K562 (cell line): ENCODE data around the gene TGFBR2. TPM values are rescaled to one million over a fixed set of nuclear protein-coding genes. Genes with fewer than 3 reads are reported as not detected.

ENCODE experiments used
- GABPB1 ChIP-seq: sonication (generic); formaldehyde crosslinking; IDR thresholded peaks from 2 replicates; pipeline ENCODE4 v1.8.0; 2022; ENCODE audit warnings: mild to moderate bottlenecking, missing genetic modification reagents
- GTF2A2 ChIP-seq: IDR thresholded peaks from 2 replicates; pipeline ENCODE4 v1.6.1; 2016; ENCODE audit warnings: mild to moderate bottlenecking, missing genetic modification characterization, missing compliant biosample characterization
- NFYB ChIP-seq: IDR thresholded peaks from 2 replicates; pipeline ENCODE4 v1.6.1; 2011; ENCODE audit warnings: mild to moderate bottlenecking, moderate library complexity; ENCODE audit not compliant: insufficient read length; ENCODE audit errors: extremely low read depth
- STAT5A ChIP-seq: IDR thresholded peaks from 2 replicates; pipeline ENCODE4 v1.6.1; 2012; ENCODE audit warnings: low read length, inconsistent platforms, borderline replicate concordance
- THRAP3 ChIP-seq: fragments of 450-650 bp; IDR thresholded peaks from 2 replicates; pipeline ENCODE4 v1.6.1; 2016; ENCODE audit warnings: mild to moderate bottlenecking, inconsistent platforms, borderline replicate concordance
- ZNF778 ChIP-seq: fragments of 450-650 bp; formaldehyde crosslinking; IDR thresholded peaks from 2 replicates; pipeline ENCODE4 v1.4.0; 2020; ENCODE audit warnings: mild to moderate bottlenecking, moderate library complexity
- ZNF830 ChIP-seq: fragments of 250-450 bp; sonication (Bioruptor Pico); IDR thresholded peaks from 2 replicates; pipeline ENCODE4 v1.5.0; 2021; ENCODE audit warnings: mild to moderate bottlenecking
- polyA plus RNA-seq, 8 experiments: library from polyadenylated mRNA; depleted of rRNA in 4 of 8; stranded (reverse) in 5 of 8; unstranded in 3 of 8; fragments of >200 nt; fragmentation: Nextera tagmentation in 2 of 8; fragmentation: Illumina TruSeq in 1 of 8; extraction: Ambion mirVana in 2 of 8; extraction: Trizol in 1 of 8; gene quantifications; 2 replicates each; pipeline versions ENCODE4 v1.2.1 to v1.2.3, GENCODE V29; 2011 to 2014; ENCODE audit warnings: inconsistent platforms in 1 of 8, missing spikeins in 1 of 8
- total RNA-seq, 7 experiments: library from RNA; depleted of rRNA in 6 of 7; stranded (reverse); fragments of >200 nt in 6 of 7; fragmentation: Illumina TruSeq in 2 of 7; extraction: Trizol in 2 of 7; gene quantifications; 2 replicates each; pipeline versions ENCODE4 v1.2.1 to v1.2.3, GENCODE V29; 2011 to 2021; ENCODE audit warnings: low replicate concordance in 1 of 7
- TF ChIP-seq, protein P1 (sequence below), 2 experiments: fragments of 200-800 bp in 1 of 2; sonication (Bioruptor generic) in 1 of 2; sonication (generic) in 1 of 2; formaldehyde crosslinking in 1 of 2; IDR thresholded peaks in 1 of 2; conservative IDR thresholded peaks in 1 of 2; 2 replicates each; pipeline versions ENCODE4 v1.5.0 to v1.6.1; 2016 to 2020; ENCODE audit warnings: missing compliant biosample characterization in 1 of 2, missing genetic modification characterization in 1 of 2, missing genetic modification reagents in 1 of 2
- TF ChIP-seq, protein P2 (sequence below): fragments of 250-450 bp; sonication (Bioruptor Pico); IDR thresholded peaks from 2 replicates; pipeline ENCODE4 v1.5.1; 2021; ENCODE audit warnings: mild to moderate bottlenecking
- TF ChIP-seq, protein P3 (sequence below): fragments of 450-650 bp; IDR thresholded peaks from 2 replicates; pipeline ENCODE4 v1.6.1; 2016; ENCODE audit warnings: antibody characterized with exemption
- TF ChIP-seq, protein P4 (sequence below): fragments of 450-650 bp; conservative IDR thresholded peaks from 2 replicates; pipeline ENCODE4 v1.6.1; 2016; ENCODE audit warnings: missing genetic modification characterization, low read depth, mild to moderate bottlenecking, missing compliant biosample characterization, moderate library complexity

The TGFBR2 gene
- total and polyA plus RNA-seq, 9 of the 15 experiments (the other 6 are each of a cell fraction or from before 2014, with no cell fraction given) = 0.11 to 0.84 (median 0.24) TPM

DNA sequence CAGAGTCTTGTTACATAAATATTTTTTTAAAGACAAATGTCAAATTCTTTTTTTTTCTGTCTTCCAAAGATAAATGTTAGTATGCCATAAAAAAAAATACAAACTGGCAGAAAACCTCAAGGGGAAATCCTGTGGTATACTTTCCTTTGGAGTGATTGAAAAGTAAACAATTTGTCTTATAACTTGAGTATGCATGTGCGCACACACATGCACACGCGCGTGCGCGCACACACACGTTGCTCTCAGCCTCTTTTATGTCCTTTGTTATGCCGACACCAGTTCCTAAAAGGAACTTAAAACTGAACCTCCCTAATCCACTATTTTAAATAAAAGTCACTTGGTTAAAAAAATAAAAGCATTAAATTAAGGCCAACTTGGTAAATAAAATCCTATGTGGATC lies 58.1 kb downstream of the TGFBR2 start (continued):
- TF ChIP-seq, protein P1, sequence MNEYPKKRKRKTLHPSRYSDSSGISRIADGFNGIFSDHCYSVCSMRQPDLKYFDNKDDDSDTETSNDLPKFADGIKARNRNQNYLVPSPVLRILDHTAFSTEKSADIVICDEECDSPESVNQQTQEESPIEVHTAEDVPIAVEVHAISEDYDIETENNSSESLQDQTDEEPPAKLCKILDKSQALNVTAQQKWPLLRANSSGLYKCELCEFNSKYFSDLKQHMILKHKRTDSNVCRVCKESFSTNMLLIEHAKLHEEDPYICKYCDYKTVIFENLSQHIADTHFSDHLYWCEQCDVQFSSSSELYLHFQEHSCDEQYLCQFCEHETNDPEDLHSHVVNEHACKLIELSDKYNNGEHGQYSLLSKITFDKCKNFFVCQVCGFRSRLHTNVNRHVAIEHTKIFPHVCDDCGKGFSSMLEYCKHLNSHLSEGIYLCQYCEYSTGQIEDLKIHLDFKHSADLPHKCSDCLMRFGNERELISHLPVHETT (CRISPR knock-in tag; conservative IDR thresholded peaks at IDR 0.05 in 1 of 2, IDR thresholded peaks at IDR 0.05 in 1 of 2) = no peak
- TF ChIP-seq, protein P2, sequence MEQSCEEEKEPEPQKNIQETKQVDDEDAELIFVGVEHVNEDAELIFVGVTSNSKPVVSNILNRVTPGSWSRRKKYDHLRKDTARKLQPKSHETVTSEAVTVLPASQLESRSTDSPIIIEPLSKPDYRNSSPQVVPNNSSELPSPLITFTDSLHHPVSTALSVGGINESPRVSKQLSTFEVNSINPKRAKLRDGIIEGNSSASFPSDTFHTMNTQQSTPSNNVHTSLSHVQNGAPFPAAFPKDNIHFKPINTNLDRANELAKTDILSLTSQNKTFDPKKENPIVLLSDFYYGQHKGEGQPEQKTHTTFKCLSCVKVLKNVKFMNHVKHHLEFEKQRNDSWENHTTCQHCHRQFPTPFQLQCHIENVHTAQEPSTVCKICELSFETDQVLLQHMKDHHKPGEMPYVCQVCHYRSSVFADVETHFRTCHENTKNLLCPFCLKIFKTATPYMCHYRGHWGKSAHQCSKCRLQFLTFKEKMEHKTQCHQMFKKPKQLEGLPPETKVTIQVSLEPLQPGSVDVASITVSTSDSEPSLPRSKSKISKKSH (CRISPR knock-in tag) = no peak
- no peak for TF ChIP-seq THRAP3
- no peak for TF ChIP-seq GTF2A2 (tag)
- no peak for TF ChIP-seq ZNF830 (CRISPR knock-in tag)
- TF ChIP-seq, protein P3, sequence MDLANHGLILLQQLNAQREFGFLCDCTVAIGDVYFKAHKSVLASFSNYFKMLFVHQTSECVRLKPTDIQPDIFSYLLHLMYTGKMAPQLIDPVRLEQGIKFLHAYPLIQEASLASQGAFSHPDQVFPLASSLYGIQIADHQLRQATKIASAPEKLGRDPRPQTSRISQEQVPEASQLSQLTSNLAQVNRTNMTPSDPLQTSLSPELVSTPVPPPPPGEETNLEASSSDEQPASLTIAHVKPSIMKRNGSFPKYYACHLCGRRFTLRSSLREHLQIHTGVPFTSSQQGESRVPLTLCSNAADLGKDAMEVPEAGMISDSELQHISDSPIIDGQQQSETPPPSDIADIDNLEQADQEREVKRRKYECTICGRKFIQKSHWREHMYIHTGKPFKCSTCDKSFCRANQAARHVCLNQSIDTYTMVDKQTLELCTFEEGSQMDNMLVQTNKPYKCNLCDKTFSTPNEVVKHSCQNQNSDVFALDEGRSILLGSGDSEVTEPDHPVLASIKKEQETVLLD = no peak
- TF ChIP-seq NFYB = no peak
- no peak for TF ChIP-seq STAT5A
- no peak for TF ChIP-seq GABPB1 (CRISPR knock-in tag)
- no peak for TF ChIP-seq ZNF778 (CRISPR knock-in tag)
- TF ChIP-seq, protein P4, sequence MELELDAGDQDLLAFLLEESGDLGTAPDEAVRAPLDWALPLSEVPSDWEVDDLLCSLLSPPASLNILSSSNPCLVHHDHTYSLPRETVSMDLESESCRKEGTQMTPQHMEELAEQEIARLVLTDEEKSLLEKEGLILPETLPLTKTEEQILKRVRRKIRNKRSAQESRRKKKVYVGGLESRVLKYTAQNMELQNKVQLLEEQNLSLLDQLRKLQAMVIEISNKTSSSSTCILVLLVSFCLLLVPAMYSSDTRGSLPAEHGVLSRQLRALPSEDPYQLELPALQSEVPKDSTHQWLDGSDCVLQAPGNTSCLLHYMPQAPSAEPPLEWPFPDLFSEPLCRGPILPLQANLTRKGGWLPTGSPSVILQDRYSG (tag) = no peak
- TF ChIP-seq, all 486 proteins: peak for 0
